Naive thymus-derived CD4-positive, alpha-beta T cell (primary cell): ENCODE results near the gene NAV3. TPM values are rescaled to one million over a fixed set of nuclear protein-coding genes. Genes with fewer than 3 reads are reported as not detected.

Experiments
- ATAC-seq: fragments of 150-1000 bp; cut with Tn5 transposase; 2 replicates; pipeline ENCODE4 v1.10.0; 2021; ENCODE audit warnings: mild to moderate bottlenecking, moderate library complexity
- CTCF ChIA-PET: fragments of 350-600 bp; sonication (Branson Sonifier 250); formaldehyde crosslinking; loops from one replicate; lab custom pipeline; 2021; ENCODE audit warnings: antibody characterized with exemption; lab: Charles Lee
- POLR2A ChIA-PET: fragments of 350-600 bp; sonication (Branson Sonifier 250); formaldehyde crosslinking; loops from one replicate; lab custom pipeline; 2021; ENCODE audit warnings: antibody characterized with exemption, inconsistent platforms; lab: Charles Lee
- DNase-seq, 9 donors: peaks; one replicate each; pipeline versions ENCODE4 v3.0.0 to v3.0.0-alpha.2; 2020 to 2022; ENCODE audit warnings: mixed read lengths in 1 of 9
- H3K27ac ChIP-seq: one replicate; pipeline ENCODE4 v1.7.0; 2013; ENCODE audit warnings: mild to moderate bottlenecking, low read depth, low read length, moderate library complexity
- H3K27me3 ChIP-seq, 2 donors: one replicate each; pipeline ENCODE4 v1.7.0; 2013; ENCODE audit warnings: low read length in 2 of 2, mild to moderate bottlenecking in 2 of 2, moderate library complexity in 2 of 2; ENCODE audit not compliant: control insufficient read depth in 2 of 2, insufficient read depth in 2 of 2
- H3K36me3 ChIP-seq, 3 experiments: 1 replicate in 2 of 3; 2 replicates in 1 of 3; pipeline ENCODE4 v1.7.0; 2013; ENCODE audit warnings: low read length in 3 of 3, mild to moderate bottlenecking in 3 of 3, moderate library complexity in 1 of 3; ENCODE audit not compliant: insufficient read depth in 3 of 3, control insufficient read depth in 2 of 3
- H3K4me1 ChIP-seq, 2 donors: one replicate each; pipeline ENCODE4 v1.7.0; 2013; ENCODE audit warnings: low read length in 2 of 2, mild to moderate bottlenecking in 2 of 2, moderate library complexity in 1 of 2; ENCODE audit not compliant: control insufficient read depth in 2 of 2, insufficient read depth in 2 of 2
- H3K4me3 ChIP-seq: 2 replicates; pipeline ENCODE4 v1.7.0; 2013; ENCODE audit warnings: mild to moderate bottlenecking, low read length
- H3K9me3 ChIP-seq, 3 experiments: 1 replicate in 2 of 3; 2 replicates in 1 of 3; pipeline ENCODE4 v1.7.0; 2013; ENCODE audit warnings: low read length in 3 of 3; ENCODE audit not compliant: control insufficient read depth in 2 of 3
- H3K27ac Mint-ChIP-seq, 9 donors: one replicate each; pipeline ENCODE4 v1.8.0; 2020 to 2022; ENCODE audit warnings: mixed read lengths in 9 of 9, mild to moderate bottlenecking in 8 of 9, moderate library complexity in 5 of 9, inconsistent platforms in 2 of 9
- H3K27me3 Mint-ChIP-seq, 5 donors: one replicate each; pipeline ENCODE4 v1.8.0; 2021 to 2022; ENCODE audit warnings: mixed read lengths in 5 of 5, mild to moderate bottlenecking in 1 of 5
- H3K36me3 Mint-ChIP-seq, 5 donors: one replicate each; pipeline ENCODE4 v1.8.0; 2020 to 2022; ENCODE audit warnings: mixed read lengths in 5 of 5, mild to moderate bottlenecking in 3 of 5, inconsistent platforms in 1 of 5
- H3K4me1 Mint-ChIP-seq, 7 donors: one replicate each; pipeline ENCODE4 v1.8.0; 2020 to 2022; ENCODE audit warnings: mixed read lengths in 7 of 7, mild to moderate bottlenecking in 3 of 7, inconsistent platforms in 1 of 7
- H3K4me3 Mint-ChIP-seq, 10 donors: one replicate each; pipeline ENCODE4 v1.8.0; 2020 to 2022; ENCODE audit warnings: mild to moderate bottlenecking in 10 of 10, mixed read lengths in 10 of 10, moderate library complexity in 6 of 10, inconsistent platforms in 2 of 10
- H3K9me3 Mint-ChIP-seq, 11 donors: one replicate each; pipeline ENCODE4 v1.8.0; 2020 to 2022; ENCODE audit warnings: mixed read lengths in 11 of 11, mild to moderate bottlenecking in 4 of 11, inconsistent platforms in 1 of 11, moderate library complexity in 1 of 11
- intact Hi-C, 2 donors: fragments of 100-400 bp; cut with micrococcal nuclease; formaldehyde crosslinking; loops; one replicate each; pipeline ENCODE4 v1.15.1; 2023
- polyA plus RNA-seq, 2 donors: library from polyadenylated mRNA; unstranded; fragments of 300-500 nt; fragmentation: Illumina TruSeq; gene quantifications; one replicate each; pipeline ENCODE4 v1.2.3, GENCODE V29; 2021
- total RNA-seq, 6 experiments: library from RNA in 5 of 6; stranded (reverse) in 5 of 6; gene quantifications; 1 replicate in 5 of 6; 2 replicates in 1 of 6; pipeline ENCODE4 v1.2.3 and lab custom pipeline; 2021 to 2026

NAV3 gene
- total and polyA plus RNA-seq, 7 experiments from 2014 or later, result not detected

DNA sequence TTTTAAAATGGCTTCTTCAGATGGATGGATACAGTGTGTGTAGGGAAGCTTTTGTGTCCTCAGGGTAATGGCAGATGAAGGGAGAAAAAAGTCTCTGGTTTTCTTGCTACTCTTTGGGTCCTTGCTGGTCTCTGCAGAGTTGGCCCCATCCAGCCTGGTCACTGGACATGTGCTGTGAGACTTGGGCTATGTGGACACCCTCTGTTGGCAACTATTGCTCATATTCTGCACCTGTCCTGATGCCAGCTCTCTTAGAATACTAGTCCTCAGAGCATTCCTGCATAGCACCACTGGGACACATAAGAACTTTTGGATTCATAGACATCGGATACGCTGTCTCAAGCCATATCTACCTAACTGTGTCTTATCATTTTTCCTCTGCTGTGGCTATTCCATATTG is 20.0 kb downstream of the NAV3 start:
- POLR2A ChIA-PET, result no interaction called here
- no peaks in the 10 kb centered on the region for H3K9me3 ChIP-seq
- Mint-ChIP-seq H3K27ac (no peak overlapping the region), H3K9me3 (peaks cover 0 to 15% (median 3%) of the 10 kb centered on the region in 11 donors), H3K4me3 (no peak overlapping the region), H3K36me3 (no peaks in the 10 kb centered on the region), H3K27me3 (no peaks in the 10 kb centered on the region), H3K4me1 (no peaks in the 10 kb centered on the region)
- no peaks in the 10 kb centered on the region for H3K4me1 ChIP-seq
- no peaks in the 10 kb centered on the region for H3K36me3 ChIP-seq
- H3K27ac ChIP-seq, result no peak overlapping the region
- CTCF ChIA-PET, result no interaction called here
- H3K4me3 ChIP-seq, result no peak overlapping the region
- DNase-seq (no peak), ATAC-seq (no peak)
- no peaks in the 10 kb centered on the region for H3K27me3 ChIP-seq
- intact Hi-C loops, result no loop called here

DNA sequence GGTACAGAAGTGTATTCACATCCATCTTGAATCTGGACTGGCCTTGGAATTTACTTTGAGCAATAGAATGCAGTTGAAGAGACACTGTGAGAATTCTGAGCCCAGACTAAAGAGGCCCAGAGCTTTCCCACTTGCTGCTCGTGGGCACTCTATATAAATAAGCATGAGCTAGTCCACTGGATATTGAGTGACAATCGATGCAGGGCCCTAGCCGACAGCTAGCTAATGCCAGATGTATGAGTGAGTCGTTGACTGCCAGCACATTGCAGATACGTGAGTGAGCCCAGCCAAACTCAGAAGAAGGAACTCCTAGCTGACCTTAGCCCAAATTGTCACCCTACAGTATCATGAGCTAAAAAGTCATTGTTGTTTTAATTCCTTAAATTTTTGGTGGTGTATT is 24.9 kb downstream of the NAV3 start:
- no peaks in the 10 kb centered on the region for H3K9me3 ChIP-seq
- Mint-ChIP-seq H3K9me3 (peaks cover 0 to 7% (median 3%) of the 10 kb centered on the region in 11 donors), H3K4me1 (no peaks in the 10 kb centered on the region), H3K36me3 (no peaks in the 10 kb centered on the region), H3K27ac (no peak overlapping the region), H3K27me3 (no peaks in the 10 kb centered on the region), H3K4me3 (no peak overlapping the region)
- no peak overlapping the region for H3K4me3 ChIP-seq
- POLR2A ChIA-PET, result no interaction called here
- no peak for DNase-seq
- H3K27ac ChIP-seq, result no peak overlapping the region
- CTCF ChIA-PET, result interaction anchor here (1.0 kb wide), 1 partner anchor 25 kb away, joined by 3 read pairs; no protein-coding TSS in a partner anchor
- ATAC-seq, result no peak
- no peaks in the 10 kb centered on the region for H3K4me1 ChIP-seq
- no peaks in the 10 kb centered on the region for H3K27me3 ChIP-seq
- intact Hi-C loops, result no loop called here
- H3K36me3 ChIP-seq, result no peaks in the 10 kb centered on the region

DNA sequence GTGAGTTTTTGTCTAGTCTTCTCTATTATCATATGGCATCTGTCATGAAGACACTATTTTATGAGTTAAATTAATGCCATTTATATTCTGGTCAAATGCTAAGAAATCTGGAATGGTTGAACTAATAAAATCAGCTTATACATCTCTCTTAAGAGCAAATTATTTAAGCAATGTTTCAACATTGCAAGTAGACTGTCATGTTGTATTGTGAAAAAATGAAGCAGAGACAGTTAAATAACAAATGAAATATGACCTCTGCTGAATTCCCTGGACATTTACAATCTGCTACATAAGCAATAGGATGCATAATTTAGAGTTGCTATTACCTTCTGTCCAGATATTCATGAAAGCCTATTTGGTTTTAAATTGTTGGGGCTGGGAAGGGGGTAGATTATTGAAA is 30.6 kb downstream of the NAV3 start:
- Histone ChIP-seq H3K36me3 (no peaks in the 10 kb centered on the region), H3K4me3 (no peak overlapping the region), H3K4me1 (no peaks in the 10 kb centered on the region), H3K9me3 (no peaks in the 10 kb centered on the region), H3K27me3 (no peaks in the 10 kb centered on the region), H3K27ac (no peak overlapping the region)
- H3K36me3 Mint-ChIP-seq, result no peaks in the 10 kb centered on the region
- no peaks in the 10 kb centered on the region for H3K4me1 Mint-ChIP-seq
- ATAC-seq, result no peak
- no peak overlapping the region for H3K4me3 Mint-ChIP-seq
- no peak overlapping the region for H3K27ac Mint-ChIP-seq
- intact Hi-C loops, result no loop called here
- CTCF ChIA-PET, result no interaction called here
- POLR2A ChIA-PET, result no interaction called here
- peaks cover 0 to 3% (median 0%) of the 10 kb centered on the region in 11 donors for H3K9me3 Mint-ChIP-seq
- DNase-seq, result no peak
- H3K27me3 Mint-ChIP-seq, result no peaks in the 10 kb centered on the region

DNA sequence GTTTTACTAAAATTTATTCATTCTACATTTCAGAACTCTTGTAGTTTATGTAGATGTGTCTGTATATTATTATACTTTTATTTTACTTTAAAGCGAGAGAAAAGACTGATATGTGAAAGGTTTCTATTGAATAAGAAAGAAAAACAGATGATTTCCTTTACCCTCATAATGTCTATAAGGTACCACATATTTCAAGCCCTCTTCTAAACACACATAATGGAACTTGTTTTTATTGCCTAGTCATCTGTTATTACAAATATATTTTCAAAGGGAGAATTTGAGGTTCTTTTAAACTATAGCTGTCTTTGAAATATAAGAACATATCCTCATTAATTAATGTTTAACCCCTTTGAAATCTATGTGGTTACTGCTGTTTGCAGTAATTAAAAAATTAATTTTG is 34.5 kb downstream of the NAV3 start:
- Histone ChIP-seq H3K27ac (no peak overlapping the region), H3K9me3 (no peaks in the 10 kb centered on the region), H3K27me3 (no peaks in the 10 kb centered on the region), H3K4me3 (no peak overlapping the region), H3K4me1 (no peaks in the 10 kb centered on the region), H3K36me3 (no peaks in the 10 kb centered on the region)
- Mint-ChIP-seq H3K36me3 (no peaks in the 10 kb centered on the region), H3K4me1 (no peaks in the 10 kb centered on the region), H3K9me3 (peaks cover 0 to 6% (median 0%) of the 10 kb centered on the region in 11 donors), H3K4me3 (no peak overlapping the region), H3K27ac (no peak overlapping the region), H3K27me3 (no peaks in the 10 kb centered on the region)
- ATAC-seq (no peak), DNase-seq (no peak)
- CTCF ChIA-PET, result no interaction called here
- intact Hi-C loops, result no loop called here
- POLR2A ChIA-PET, result no interaction called here

DNA sequence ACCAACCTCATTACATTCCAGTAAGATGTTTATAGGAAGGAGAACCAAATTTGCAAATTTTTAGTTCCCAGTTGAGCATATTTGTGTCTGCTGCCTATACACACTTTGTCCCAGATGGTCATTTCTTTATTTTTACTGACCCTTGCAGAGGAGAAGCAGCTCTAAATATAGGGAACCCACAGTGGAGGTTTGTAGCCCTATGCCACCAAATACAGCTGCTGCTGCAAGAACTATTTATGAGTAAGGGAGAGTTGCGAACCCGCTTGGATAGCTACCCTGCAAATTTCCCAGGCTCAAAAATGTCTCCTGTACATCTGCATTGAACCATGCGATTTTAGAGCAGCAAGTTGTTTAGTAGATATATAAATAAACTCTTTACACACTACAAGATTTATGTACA is 48.2 kb downstream of the NAV3 start:
- H3K4me1 ChIP-seq, result no peaks in the 10 kb centered on the region
- no peaks in the 10 kb centered on the region for H3K27me3 ChIP-seq
- H3K27ac Mint-ChIP-seq, result no peak overlapping the region
- no peak for DNase-seq
- ATAC-seq, result no peak
- H3K36me3 Mint-ChIP-seq, result no peaks in the 10 kb centered on the region
- H3K4me3 Mint-ChIP-seq, result no peak overlapping the region
- H3K27me3 Mint-ChIP-seq, result no peaks in the 10 kb centered on the region
- no peak overlapping the region for H3K27ac ChIP-seq
- H3K4me3 ChIP-seq, result no peak overlapping the region
- no peaks in the 10 kb centered on the region for H3K36me3 ChIP-seq
- ChIA-PET POLR2A (interaction anchor here (0.6 kb wide), 1 partner anchor 216 kb away, joined by 3 read pairs; no protein-coding TSS in a partner anchor), CTCF (no interaction called here)
- peaks cover 0 to 14% (median 0%) of the 10 kb centered on the region in 11 donors for H3K9me3 Mint-ChIP-seq
- H3K9me3 ChIP-seq, result no peaks in the 10 kb centered on the region
- H3K4me1 Mint-ChIP-seq, result no peaks in the 10 kb centered on the region
- intact Hi-C loops, result no loop called here

DNA sequence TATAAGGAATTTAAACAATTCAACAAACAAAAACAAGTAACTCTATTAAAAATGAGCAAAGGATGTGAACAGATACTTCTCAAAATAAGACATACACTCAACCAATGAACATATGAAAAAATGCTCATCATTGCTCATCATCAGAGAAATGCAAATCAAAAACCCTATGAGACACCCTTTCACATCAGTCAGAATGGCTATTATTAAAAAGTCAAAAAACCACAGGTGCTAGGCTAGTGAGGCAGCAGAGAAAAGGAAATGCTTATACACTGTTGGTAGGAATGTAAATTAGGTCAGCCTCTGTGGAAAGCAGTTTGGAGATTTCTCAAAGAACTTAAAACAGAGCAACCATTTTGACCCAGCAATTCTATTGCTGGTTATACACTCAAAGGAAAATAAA is 52.0 kb downstream of the NAV3 start:
- Histone ChIP-seq H3K36me3 (no peaks in the 10 kb centered on the region), H3K4me3 (no peak overlapping the region), H3K4me1 (no peaks in the 10 kb centered on the region), H3K9me3 (no peaks in the 10 kb centered on the region), H3K27ac (no peak overlapping the region), H3K27me3 (no peaks in the 10 kb centered on the region)
- intact Hi-C loops, result no loop called here
- ATAC-seq (no peak), DNase-seq (no peak)
- ChIA-PET POLR2A (no interaction called here), CTCF (no interaction called here)
- no peaks in the 10 kb centered on the region for H3K27me3 Mint-ChIP-seq
- H3K4me1 Mint-ChIP-seq, result no peaks in the 10 kb centered on the region
- peaks cover 0 to 21% (median 0%) of the 10 kb centered on the region in 11 donors for H3K9me3 Mint-ChIP-seq
- H3K4me3 Mint-ChIP-seq, result no peak overlapping the region
- no peak overlapping the region for H3K27ac Mint-ChIP-seq
- no peaks in the 10 kb centered on the region for H3K36me3 Mint-ChIP-seq

DNA sequence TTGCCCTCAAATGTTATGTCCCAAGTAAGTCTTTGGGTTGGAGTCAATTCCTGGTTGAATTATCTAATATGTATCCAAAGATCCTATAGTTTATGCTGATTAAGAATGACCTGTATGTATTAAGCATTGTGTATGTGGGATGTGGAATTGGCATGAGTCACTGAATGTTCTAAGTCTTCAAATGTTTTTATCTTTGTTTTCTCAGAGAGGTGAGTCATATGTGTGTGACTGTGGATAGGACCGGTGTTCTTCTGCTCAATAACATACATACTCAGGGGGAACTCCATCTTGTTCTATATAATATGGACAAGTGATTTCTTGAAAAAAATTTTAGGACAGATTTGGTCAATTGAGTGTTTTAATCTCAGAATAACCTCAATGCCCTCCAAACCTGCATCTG is 57.9 kb downstream of the NAV3 start:
- intact Hi-C loops, result no loop called here
- no peaks in the 10 kb centered on the region for H3K27me3 ChIP-seq
- no peaks in the 10 kb centered on the region for H3K4me1 Mint-ChIP-seq
- H3K4me3 Mint-ChIP-seq, result no peak overlapping the region
- H3K27me3 Mint-ChIP-seq, result no peaks in the 10 kb centered on the region
- no peak for DNase-seq
- H3K4me3 ChIP-seq, result no peak overlapping the region
- H3K36me3 ChIP-seq, result no peaks in the 10 kb centered on the region
- no peak for ATAC-seq
- no peak overlapping the region for H3K27ac ChIP-seq
- peaks cover 0 to 12% (median 3%) of the 10 kb centered on the region in 11 donors for H3K9me3 Mint-ChIP-seq
- no peaks in the 10 kb centered on the region for H3K4me1 ChIP-seq
- H3K27ac Mint-ChIP-seq, result no peak overlapping the region
- H3K36me3 Mint-ChIP-seq, result no peaks in the 10 kb centered on the region
- H3K9me3 ChIP-seq, result no peaks in the 10 kb centered on the region
- ChIA-PET CTCF (interaction anchor here (0.7 kb wide), 1 partner anchor 86 kb away, joined by 3 read pairs; no protein-coding TSS in a partner anchor), POLR2A (no interaction called here)
